A549 (cell line): ENCODE measurements around the gene LTV1.

Experiments used
- ATOH8 ChIP-seq: fragments of 250-450 bp; sonication (Bioruptor Pico); IDR thresholded peaks from 2 replicates; pipeline ENCODE4 v1.5.0; 2020; ENCODE audit warnings: low read depth, mild to moderate bottlenecking, moderate library complexity
- BHLHE40 ChIP-seq: IDR thresholded peaks from 2 replicates; pipeline ENCODE4 v1.6.1; 2012; ENCODE audit warnings: low read depth, low read length, inconsistent platforms
- CBX8 ChIP-seq: fragments of 200-600 bp; sonication (generic); IDR thresholded peaks from 2 replicates; pipeline ENCODE4 v1.6.1; 2016
- CTCF ChIP-seq: fragments of >200 bp; sonication (Bioruptor Twin); formaldehyde crosslinking; IDR thresholded peaks from 3 replicates; pipeline ENCODE4 v1.5.1; 2016
- HDAC2 ChIP-seq: fragments of 200-600 bp; sonication (generic); IDR thresholded peaks from 2 replicates; pipeline ENCODE4 v1.6.1; 2016
- JUN ChIP-seq, 2 experiments: fragments of >200 bp; sonication (Bioruptor Twin); formaldehyde crosslinking; IDR thresholded peaks; 2 replicates in 1 of 2; 3 replicates in 1 of 2; pipeline ENCODE4 v1.6.1; 2016 to 2017
- MAX ChIP-seq: IDR thresholded peaks from 2 replicates; pipeline ENCODE4 v1.6.1; 2012
- POLR2A ChIP-seq: IDR thresholded peaks from 2 replicates; pipeline ENCODE4 v1.6.1; 2012; ENCODE audit warnings: mild to moderate bottlenecking, low read length
- RAD21 ChIP-seq, 2 experiments: fragments of >200 bp in 1 of 2; sonication (Bioruptor Twin) in 1 of 2; formaldehyde crosslinking in 1 of 2; IDR thresholded peaks in 1 of 2; conservative IDR thresholded peaks in 1 of 2; 2 replicates in 1 of 2; 3 replicates in 1 of 2; pipeline ENCODE4 v1.6.1; 2012 to 2018; ENCODE audit warnings: inconsistent platforms in 1 of 2
- RCOR1 ChIP-seq: fragments of 150-350 bp; IDR thresholded peaks from 2 replicates; pipeline ENCODE4 v1.6.1; 2014; ENCODE audit warnings: antibody characterized with exemption, low read length, low read depth
- RFX5 ChIP-seq: fragments of 450-650 bp; IDR thresholded peaks from 2 replicates; pipeline ENCODE4 v1.7.1; 2014; ENCODE audit warnings: antibody characterized with exemption, mild to moderate bottlenecking, moderate library complexity

GRCh38 chr6:143877584-143878271 lies 34.6 kb downstream of the LTV1 start:
- TF ChIP-seq CTCF (no peak), POLR2A (no peak), RAD21 (conservative IDR thresholded peaks at IDR 0.05 in 1 of 2, IDR thresholded peaks at IDR 0.05 in 1 of 2) (no peak), ATOH8 (CRISPR knock-in tag) (no peak), RCOR1 (no peak), MAX (no peak), RFX5 (no peak), CBX8 (no peak), BHLHE40 (no peak), HDAC2 (no peak), JUN (IDR thresholded peaks at IDR 0.05) (no peak)
